Measurements from ENCODE around the gene CAPN11.

Gene CAPN11

DNA sequence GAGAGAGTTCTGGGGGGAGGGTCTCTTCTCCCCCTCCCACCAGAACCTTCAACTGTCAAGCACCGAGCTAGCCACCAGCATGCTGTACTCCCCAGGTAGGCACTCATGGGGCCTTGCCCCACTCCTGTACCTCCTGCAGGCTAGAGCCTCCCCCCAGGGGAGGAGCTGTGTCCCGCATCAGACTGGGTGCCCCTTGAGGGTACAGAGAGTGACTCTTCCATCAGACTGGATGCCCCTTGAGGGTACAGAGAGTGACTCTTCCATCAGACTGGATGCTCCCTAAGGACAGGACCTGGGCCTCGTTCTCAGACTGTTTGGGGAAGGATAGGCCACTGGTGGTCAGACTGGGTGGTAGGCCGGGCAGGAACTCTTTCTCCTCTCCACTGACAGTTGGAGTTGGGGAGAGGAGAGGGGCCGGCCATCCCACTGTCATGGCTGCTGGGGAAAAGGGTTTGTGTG, at the start of gene CAPN11:
Gene CAPN11, plus strand, starts transcription at position 51 of the 459 bp plus-strand sequence. Its CDS starts 29 bp downstream, at position 80.
- no peak for DNase-seq (ENCODE audit: low read depth in 2 of 2)

DNA sequence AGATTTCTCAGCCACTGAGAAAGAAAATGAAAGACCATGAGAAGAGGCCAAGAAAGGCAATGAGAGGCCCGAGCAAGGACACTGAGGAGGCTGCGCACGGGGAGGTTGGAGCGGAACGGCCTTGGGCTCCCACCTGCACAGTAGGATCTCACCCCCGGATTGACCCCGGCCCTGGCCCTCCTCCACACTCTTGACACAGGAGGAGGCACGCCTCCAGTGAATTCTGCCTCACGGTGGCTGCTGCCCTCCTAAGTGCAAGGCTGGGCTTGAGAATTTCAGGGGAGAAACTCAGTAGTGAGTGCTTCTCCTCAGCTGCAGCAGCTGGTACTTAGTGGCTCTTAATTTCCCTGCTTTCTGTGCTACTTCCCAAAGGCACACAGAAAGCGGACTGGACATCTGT, 49.4 kb upstream of the CAPN11 start:
- no peak for DNase-seq (ENCODE audit: low read depth in 2 of 2)

DNA sequence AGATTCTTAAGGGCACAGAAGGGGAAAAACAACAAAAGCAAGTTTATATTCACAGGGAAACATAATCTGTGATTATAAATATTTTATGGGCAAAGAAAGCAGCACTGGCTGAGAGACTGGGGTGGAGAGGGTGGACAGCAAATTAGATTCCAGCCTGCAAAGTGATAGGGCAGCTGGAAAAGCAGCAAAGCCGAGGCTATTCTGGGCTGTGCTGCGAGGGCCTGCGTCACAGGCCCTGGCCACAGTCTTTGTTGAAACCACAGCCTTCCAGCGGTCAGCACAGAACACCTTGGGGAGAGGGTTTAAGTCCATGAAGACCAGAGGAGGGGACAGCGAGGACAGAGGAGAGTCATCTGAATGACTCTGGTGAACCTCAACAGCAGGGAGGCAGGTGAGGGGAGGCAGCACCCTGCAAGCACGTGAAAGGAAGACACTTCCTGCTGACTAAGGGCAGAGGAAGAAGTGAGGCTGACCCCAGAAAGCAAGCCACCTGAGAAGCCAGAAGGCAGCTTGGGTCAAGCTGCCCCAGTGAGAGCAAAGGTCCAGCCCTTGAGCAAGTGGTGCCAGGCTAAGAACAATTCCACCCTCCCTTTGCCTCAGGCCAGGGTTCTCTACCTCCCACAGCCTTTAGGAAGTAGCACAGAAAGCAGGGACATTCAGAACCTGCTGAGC, 48.5 kb upstream of the CAPN11 start:
- DNase-seq (ENCODE audit: low read depth in 2 of 2): no peak

DNA sequence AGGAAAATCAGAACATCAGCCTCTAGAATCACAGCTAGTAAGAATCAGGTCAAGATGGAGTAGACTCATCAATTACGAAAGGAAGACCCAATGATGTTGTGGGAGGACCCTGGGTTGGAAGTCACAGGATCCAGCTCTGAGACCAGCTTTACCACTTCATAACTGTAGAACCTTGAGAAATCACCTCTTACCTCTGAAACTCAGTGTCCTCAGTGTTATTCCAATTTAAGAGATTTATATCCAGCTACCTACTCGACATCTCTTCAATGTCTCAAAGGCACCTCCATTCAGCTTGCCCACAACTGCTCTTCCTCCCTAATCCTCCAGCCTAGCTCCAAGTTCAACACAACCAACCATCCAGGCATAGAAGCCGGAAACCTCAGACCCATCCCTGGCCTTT, 47.7 kb upstream of the CAPN11 start:
- DNase-seq (ENCODE audit: low read depth in 2 of 2): no peak

DNA sequence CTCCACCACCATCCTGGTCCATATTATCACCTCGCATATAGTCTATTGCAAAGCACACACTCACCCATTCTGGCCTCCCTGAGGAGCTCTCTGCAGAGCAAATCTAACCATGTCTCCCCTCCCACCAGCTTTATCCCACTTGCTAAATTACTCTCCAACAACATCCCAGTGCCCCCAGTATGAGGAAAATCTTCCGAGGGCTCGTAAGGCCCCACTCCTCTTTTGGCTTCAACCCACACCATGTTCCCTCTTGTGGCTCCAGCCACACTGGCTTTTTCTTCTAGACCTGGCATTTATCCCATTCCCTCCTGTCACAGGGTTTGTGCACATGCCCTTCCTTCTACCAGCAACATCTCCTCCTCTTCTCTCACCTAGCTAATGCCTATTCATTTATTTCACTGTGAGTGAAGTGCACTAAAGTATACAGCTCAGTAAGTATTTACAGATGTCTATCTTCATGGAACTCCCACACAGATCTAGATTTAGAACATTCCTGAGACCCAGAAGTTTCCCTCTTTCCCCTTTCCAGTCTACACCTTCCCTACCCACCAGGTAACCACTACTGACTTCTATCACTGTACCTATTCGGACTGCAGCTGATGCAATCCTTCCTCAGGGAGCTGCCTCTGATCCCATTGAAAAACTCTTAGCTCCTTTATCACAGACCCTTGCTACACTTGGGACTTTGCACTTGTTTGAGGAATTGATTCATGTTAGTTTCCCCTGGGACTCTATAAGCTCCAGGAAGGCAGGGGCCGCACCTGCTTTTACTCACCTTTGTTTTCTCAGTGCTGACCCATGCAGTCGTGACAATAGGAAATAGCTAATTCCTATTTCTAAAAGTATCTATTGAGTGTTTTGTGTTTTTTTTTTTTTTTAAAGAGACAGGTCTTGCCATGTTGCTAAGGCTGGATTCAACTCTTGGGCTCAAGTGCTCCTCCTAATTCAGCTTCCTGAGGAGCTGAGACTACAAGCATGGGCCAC, 46.9 kb upstream of the CAPN11 start:
- DNase-seq (ENCODE audit: low read depth in 2 of 2): no peak

DNA sequence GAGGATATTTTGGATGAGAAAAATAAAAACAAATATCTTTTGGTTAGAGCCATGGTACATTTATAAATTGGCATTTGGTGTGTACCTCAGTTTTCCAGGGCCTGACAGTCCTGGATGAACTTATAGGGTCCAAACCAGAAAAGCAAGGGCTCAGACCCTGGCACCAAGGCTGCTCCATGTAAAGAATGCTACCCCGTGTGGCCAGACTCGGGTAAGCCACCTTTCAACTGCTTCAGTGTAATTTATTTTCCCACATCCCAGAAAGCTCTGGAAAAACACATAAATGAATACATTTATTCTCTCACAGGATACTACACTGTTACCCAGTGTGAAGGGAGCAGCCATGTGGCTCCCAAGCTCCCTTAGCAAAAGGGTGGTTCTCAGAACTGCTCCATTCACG, 45.2 kb upstream of the CAPN11 start:
- DNase-seq (ENCODE audit: low read depth in 2 of 2): no peak

DNA sequence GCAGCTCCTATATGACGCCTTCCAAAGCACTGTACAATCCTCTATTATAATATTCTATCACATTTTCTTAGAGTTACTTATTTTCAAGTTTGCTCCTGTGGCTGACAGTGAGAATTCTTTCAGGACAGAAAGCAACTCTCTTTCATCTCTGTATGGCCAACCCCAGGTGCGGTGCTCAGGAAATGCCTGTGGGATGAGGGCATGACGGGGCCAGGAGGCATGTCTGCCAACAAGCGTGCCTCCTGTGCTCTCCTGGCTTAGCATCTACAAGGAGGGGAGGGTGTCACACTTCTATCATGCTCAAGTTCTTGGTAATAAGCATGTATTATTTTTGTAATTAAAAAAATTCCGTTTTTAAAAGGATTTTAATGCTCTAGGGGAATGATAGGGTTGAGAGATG, 42.8 kb upstream of the CAPN11 start:
- no peak for DNase-seq (ENCODE audit: low read depth in 2 of 2)

DNA sequence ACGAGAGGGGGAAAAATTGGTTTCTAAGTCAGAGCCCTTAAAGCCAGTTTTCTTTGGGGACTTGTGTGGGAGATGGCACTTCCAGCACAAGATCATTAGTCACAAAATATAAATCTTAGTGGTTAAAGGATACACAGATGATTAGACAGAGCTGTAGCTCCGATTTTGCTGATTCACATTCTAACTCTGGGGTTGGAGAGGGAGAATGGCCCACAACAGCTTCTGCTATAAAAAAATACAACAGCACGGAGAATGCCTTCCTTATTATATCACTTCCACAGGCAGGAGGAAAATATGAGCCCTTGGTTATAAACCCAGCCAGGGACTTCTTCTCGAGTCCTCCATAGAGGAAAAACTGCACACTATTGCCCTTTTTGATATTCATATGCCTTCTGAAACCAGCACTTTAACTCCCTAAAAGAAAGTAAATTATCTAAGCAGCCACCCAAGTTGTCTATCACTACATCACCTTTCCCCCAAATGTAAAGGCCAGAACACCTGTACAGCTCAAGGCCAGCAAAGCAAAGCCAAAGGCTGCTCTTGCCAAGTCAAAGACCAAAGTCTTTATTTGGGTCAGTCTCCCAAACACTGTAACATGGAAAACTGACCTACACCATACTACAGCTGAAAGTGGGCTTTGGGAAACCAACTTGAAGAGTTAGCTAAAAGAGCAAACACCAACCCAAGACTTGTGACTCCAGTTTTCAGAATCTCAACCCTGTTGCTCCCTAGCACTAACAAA, 41.8 kb upstream of the CAPN11 start:
- DNase-seq (ENCODE audit: low read depth in 2 of 2): no peak

DNA sequence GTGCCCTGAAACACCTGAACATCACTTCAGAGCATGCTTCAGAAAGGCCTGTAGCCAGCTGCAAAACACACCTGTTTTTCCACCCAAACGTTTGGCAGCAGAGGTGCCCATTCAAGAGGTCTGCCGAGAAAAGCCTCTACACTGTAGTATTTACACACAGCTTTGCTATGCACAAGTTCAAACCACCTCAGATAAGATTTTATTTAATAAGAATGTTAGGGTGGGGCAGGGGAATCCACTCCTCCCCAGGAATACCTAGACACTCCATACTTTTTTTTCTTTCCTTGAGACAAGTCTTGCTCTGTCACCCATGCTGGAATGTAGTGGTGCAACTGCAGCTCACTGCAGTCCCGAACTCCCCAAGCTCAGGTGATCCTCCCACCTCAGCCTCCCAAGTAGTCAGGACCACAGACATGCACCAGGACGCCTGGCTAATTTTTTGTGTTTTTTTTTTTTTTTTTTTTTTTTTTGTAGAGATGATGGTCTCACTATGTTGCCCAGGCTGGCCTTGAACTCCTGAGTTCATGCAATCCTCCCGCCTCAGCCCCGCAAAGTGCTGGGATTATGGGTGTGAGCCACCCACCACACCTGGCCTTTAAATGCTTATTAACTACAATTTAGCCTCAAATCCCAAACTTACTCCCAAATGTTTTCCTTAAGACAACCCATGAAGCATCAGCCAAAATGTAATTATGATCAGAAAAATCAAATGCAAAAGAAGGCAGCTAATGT, 41.1 kb upstream of the CAPN11 start:
- DNase-seq (ENCODE audit: low read depth in 2 of 2): no peak

DNA sequence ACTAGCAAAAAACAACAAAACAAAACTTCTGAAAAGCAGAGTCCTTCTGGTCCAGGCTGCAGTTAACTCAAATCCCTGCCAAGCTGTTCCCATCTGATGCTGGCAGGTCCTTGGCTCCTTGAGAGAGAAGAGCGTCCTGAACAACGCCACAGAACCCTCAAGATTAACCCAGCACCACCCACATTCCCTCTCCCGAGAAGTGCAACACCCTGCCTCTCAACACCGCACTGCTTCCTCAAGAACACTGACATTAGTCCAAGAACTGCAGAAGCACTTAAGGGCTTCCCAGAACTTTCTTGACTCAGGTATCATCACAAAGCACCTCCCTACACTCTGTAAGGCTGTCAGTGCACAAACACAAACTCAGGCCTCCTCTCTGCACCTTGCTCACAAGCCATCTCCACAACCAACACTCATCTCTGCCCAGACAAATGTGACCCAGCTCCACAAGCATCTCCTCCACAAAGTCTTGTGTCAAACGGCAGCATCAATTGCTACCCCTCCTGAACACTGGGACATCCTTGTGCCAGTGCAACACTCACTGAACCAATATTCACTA, 38.8 kb upstream of the CAPN11 start:
- DNase-seq (ENCODE audit: low read depth in 2 of 2): no peak

DNA sequence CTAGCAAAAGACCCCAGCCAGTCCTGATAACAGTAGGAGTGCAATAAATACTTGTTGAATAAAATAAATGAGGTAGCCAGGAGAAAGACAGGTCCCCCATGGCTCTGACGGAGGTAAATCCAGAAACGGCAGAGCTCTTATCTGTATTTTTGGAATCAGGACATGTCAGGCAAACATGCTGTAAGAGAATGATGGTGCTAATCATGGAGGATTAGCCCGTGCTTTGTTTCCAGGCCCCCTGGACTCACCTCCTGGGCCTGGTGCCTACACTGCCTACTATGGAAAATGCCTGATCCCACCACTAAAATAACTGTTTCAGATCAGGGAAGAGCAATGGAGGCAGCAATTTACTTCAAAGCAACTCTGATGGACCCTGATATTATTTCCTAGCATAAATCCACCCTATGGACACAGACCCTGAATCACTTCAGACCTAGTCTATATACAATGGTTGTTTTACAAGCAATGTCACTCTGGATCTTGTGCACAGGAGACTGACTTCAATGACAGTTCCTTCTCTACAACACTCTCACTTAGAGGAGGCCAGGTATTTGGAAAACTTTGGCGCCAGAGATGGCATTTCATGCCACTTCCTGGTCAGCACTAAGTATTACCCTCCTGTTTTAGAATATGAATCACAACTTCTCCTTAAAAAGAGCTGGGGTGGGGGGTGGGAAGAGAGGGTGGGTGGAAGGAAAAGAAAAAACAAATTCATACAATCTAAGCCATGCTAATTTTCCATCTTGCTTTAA, 37.8 kb upstream of the CAPN11 start:
- no peak for DNase-seq (ENCODE audit: low read depth in 2 of 2)

DNA sequence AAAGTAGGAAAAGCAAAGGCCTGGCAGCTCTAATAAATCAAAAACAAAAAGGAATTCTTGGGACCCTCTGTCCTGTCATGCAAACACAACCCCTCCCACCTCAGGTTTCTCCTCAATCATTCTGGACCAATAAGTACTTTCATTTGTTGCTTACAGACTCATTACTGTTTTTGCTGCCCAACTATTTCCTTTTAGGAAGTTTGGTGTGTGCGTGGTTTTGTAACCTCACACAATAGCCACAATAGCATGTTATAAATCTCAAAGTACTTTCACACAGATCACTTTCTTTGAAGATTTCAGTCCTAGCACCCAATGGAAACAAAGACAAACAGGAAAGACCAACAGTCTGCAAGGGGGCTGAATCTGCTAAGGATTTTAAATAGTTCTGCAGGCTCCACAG, 35.8 kb upstream of the CAPN11 start:
- DNase-seq (ENCODE audit: low read depth in 2 of 2): no peak

DNA sequence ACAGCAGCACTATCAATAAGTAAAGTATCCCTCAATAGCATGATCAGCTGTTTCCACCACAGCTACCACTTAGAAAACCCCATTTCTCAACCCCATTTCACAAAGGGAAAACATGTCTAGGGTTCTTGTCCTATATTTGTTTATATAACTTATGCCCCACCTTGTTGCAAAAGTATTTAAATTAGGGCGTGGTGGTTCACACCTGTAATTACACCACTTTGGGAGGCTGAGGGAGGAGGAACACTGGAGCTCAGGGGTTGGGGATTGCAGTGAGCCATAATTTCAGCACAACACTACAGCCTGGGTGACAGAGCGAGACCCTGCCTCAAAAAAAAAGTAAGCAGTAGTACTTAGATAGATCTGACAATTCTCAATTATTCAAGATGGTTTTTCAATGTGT, 35.1 kb upstream of the CAPN11 start:
- DNase-seq (ENCODE audit: low read depth in 2 of 2): no peak

DNA sequence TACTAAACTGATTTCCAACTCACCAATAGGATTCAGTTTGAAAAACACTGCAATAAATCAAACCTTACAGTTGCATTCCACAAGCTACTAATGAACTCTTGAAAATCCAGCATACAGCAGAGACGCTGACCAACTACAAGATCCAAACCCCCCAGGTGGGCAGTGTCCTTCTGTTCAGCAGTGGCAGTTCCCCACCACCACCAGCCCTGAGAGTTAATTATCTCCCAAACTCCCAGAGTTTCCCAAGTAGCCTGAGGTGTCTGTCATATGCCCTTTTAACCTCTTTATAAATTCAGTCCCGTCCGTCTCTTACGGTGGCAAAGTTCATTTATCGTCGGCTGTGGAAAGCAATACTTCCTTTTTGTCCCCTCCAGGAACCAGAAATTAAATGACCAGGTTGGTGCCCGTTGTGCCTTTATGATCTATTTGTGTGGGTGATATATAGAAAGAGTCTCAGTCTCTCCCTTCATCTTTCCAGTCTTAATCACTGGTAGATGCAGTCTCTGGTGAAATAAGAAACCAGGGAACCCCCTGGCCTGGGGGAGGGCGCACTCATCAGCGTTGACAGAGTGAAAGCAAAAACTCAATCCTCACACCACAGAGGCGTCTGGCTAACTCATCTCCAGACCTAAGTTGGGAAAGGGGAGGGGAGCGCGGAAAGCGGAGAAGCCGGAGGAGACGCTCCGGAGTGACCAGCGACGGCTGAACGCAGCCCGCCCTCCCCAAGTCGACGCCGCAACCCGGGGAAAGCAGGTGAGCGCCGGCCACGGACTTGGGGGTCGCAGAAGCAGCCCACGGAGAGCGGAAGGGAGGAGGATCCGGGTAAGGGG, 32.1 kb upstream of the CAPN11 start:
- DNase-seq (ENCODE audit: low read depth in 2 of 2): peak; percentile 78 to 81

DNA sequence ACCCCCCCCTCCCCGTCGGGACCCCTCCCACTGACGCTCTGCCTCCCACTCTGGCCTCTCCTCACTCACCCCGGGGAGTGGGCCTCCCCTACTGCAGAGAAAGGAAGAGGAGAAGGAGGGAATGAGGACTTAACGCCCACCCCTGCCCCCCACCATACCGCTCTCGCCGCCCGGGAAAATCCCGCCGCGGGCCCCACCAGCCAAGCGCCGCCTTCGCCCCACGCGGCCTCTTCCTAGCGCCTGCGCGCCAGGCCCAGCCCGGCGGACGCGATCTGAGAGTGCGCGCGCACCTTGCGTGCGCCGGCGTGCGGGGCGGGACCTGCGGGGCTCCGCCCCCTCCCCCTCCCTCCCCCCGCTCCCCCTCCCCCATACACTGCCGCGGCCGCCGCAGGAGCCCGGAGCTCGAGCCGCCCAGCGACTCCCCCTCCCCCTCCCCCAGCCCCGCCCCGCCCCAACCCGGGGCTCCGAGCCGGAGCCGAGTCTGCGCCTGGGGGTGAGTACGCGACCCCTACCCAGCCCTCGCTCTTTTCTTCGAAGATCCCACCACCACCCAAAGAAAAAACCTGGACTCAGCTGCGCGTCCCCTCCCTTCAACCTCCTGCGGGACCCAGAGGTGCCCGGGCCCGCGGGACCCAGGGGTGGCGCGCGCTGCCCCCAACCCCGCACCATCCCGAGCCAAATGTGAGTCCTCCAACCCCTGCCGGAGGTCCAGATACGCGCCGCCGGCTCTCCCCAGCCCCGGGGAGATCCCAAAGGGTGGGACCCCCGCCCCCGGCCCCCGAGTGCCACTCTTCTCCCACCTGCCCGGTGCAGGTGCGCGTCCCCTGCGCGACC, 31.2 kb upstream of the CAPN11 start, which contains the start of the genes MRPL14 and TMEM63B:
Gene MRPL14, minus strand, starts transcription at position 267 of the 834 bp plus-strand sequence. CDS start 10,841 bp downstream, outside the sequence.
Gene TMEM63B, plus strand, starts transcription at position 369 of the 834 bp plus-strand sequence. CDS start 7,031 bp downstream, outside the sequence.
- peak; percentile 81 to 84 for DNase-seq (ENCODE audit: low read depth in 2 of 2)

DNA sequence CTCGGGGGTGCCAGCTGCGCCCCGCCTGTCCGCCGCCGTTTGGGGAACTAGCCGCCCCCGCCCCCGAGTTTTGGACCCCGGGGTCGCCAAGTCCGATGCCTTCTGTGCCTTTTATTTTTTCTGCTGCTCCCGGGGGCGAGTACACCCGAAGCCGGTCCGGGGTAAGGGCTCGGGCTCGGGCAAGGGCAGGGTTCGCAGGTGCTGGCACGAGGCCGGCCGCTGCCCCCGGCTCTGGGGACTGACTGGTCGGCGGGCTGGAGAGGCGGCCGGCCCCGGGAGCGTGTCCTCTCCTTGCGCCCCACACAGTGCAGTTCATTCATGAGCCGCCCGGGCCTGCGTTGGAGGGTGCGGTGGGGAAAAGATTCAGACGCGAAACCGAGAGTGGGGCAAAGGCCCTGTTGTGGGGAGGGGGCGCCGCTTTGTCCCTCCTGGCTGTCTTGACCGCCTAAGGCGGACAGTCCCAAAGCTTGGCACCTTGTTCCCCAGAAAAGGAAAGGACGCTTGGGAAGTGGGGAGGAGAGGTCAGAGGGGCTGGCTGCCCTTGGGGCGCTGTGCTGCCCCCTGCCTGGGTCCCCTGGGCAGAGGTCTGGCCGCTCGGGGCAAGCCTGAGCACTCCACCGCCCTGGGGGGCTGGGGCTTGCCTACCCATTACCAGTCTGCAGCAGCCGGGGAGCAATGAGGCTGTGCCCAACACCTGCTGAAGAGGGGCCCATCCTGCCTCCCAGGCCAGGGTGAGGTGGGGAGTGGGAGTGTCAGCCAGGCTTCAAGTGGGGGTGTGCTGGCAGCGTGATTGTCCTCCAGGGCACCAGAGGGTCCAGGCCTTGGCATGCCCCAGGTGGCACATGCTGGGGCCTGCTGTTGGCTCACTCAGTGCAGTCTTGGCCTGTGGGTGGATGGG, 30.4 kb upstream of the CAPN11 start:
- DNase-seq (ENCODE audit: low read depth in 2 of 2): no peak

DNA sequence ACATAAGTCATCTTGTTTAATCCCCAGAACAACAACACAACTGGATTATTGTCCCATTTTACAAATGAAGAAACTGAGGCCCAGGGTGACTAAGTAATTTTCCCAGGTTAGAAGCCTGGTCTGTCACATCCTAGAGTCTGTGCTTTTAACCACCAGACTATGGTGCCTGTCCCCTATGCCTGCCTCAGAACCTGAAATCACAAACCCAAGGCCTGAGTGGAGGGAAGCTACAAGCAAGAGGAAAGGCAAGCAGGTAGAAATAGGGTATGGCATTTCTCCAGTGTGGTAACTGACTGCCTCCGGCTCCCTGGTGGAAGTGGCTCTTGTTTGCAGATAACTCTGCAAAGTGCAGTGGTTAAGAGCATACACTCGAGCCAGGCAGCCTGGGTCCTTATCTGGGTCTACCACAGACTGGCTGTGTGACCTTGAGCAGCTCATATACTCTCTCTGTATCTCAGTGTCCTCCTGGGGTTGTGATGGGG, 28.7 kb upstream of the CAPN11 start:
- DNase-seq (ENCODE audit: low read depth in 2 of 2): no peak
